Panc1 (cell line): ENCODE results near the gene ZBTB40. TPM values are rescaled to one million over a fixed set of nuclear protein-coding genes. Genes with fewer than 3 reads are reported as not detected.

ENCODE experiments used
- ATAC-seq: fragments of 200-7000 bp; cut with Tn5 transposase; 2 replicates; pipeline ENCODE4 v1.9.1; 2020; ENCODE audit warnings: mild to moderate bottlenecking, moderate library complexity
- BruUV-seq: library from RNA; stranded (reverse); fragments of 400-500 nt; replicated peaks from 2 replicates; lab custom pipeline; 2021; lab: Mats Ljungman, UMichigan
- CTCF ChIA-PET: fragments of 300-600 bp; sonication (Branson Sonifier 250); formaldehyde crosslinking; loops from one replicate; lab custom pipeline; 2022; ENCODE audit warnings: antibody characterized with exemption; lab: Charles Lee
- POLR2A ChIA-PET: fragments of 300-600 bp; sonication (Branson Sonifier 250); formaldehyde crosslinking; loops from one replicate; lab custom pipeline; 2022; ENCODE audit warnings: antibody characterized with exemption; lab: Charles Lee
- DNase-seq: peaks from one replicate; pipeline ENCODE4 v3.0.0-alpha.2; 2010; ENCODE audit warnings: low read depth, low spot score
- H3K27ac ChIP-seq: 2 replicates; pipeline ENCODE4 v1.5.1; 2011; ENCODE audit warnings: mild to moderate bottlenecking, low read length, inconsistent platforms
- H3K27me3 ChIP-seq: fragments of 200-500 bp; sonication (Bioruptor generic); 2 replicates; pipeline ENCODE4 v1.6.0; 2014; ENCODE audit warnings: low read length, inconsistent platforms; ENCODE audit not compliant: control insufficient read depth, insufficient read depth
- H3K36me3 ChIP-seq: fragments of 200-500 bp; sonication (Bioruptor generic); 2 replicates; pipeline ENCODE4 v1.5.1; 2014; ENCODE audit warnings: inconsistent platforms, mild to moderate bottlenecking, low read length, moderate library complexity; ENCODE audit not compliant: control insufficient read depth, insufficient read depth
- H3K4me1 ChIP-seq: 2 replicates; pipeline ENCODE4 v1.5.1; 2011; ENCODE audit warnings: inconsistent platforms, mild to moderate bottlenecking, low read length, moderate library complexity; ENCODE audit not compliant: control insufficient read depth, insufficient read depth
- H3K4me3 ChIP-seq, 2 experiments: 2 replicates each; pipeline ENCODE4 v1.5.1; 2011 to 2012; ENCODE audit warnings: low read depth in 2 of 2, low read length in 2 of 2, mild to moderate bottlenecking in 2 of 2, inconsistent platforms in 1 of 2, moderate library complexity in 1 of 2
- H3K9me3 ChIP-seq: fragments of 200-500 bp; sonication (Bioruptor generic); 2 replicates; pipeline ENCODE4 v1.5.1; 2014; ENCODE audit warnings: low read depth, mild to moderate bottlenecking, inconsistent platforms, low read length, moderate library complexity; ENCODE audit not compliant: control insufficient read depth, insufficient read depth
- POLR2AphosphoS5 ChIP-seq: IDR thresholded peaks from 2 replicates; pipeline ENCODE4 v1.6.1; 2012; ENCODE audit warnings: mild to moderate bottlenecking, low read depth, low read length, moderate library complexity
- SIN3A ChIP-seq: IDR thresholded peaks from 2 replicates; pipeline ENCODE4 v1.6.1; 2012; ENCODE audit warnings: low read depth, mild to moderate bottlenecking, low read length, moderate library complexity, borderline replicate concordance; ENCODE audit not compliant: insufficient read depth
- TCF7L2 ChIP-seq: IDR thresholded peaks from 2 replicates; pipeline ENCODE4 v1.6.1; 2011; ENCODE audit warnings: mild to moderate bottlenecking, low read depth, low read length, inconsistent platforms
- in situ Hi-C: cut with HindIII; loops from 2 replicates; pipeline ENCODE4 v1.10.0; 2016; ENCODE audit warnings: low sequenced_read_pairs, low pct_unique_long_range_greater_than_20kb
- intact Hi-C: fragments of 100-400 bp; cut with micrococcal nuclease; formaldehyde crosslinking; loops from one replicate; pipeline ENCODE4 v1.10.0; 2022; ENCODE audit not compliant: unreplicated experiment
- total RNA-seq: library from RNA; stranded (reverse); gene quantifications from one replicate; pipeline ENCODE4 v1.2.1, GENCODE V29; 2021; ENCODE audit not compliant: unreplicated experiment
- TF ChIP-seq, protein P1 (sequence below): fragments of 450-650 bp; IDR thresholded peaks from 2 replicates; pipeline ENCODE4 v1.5.1; 2017; ENCODE audit warnings: mild to moderate bottlenecking
- TF ChIP-seq, protein P2 (sequence below), 2 experiments: IDR thresholded peaks; 2 replicates each; pipeline ENCODE4 v1.6.1; 2011 to 2012; ENCODE audit warnings: low read depth in 2 of 2, control low read depth in 1 of 2, low read length in 1 of 2, mild to moderate bottlenecking in 1 of 2, moderate library complexity in 1 of 2; ENCODE audit not compliant: insufficient read depth in 1 of 2

The ZBTB40 gene
- total RNA-seq, 1 experiment from 2014 or later = 24.3 TPM

DNA sequence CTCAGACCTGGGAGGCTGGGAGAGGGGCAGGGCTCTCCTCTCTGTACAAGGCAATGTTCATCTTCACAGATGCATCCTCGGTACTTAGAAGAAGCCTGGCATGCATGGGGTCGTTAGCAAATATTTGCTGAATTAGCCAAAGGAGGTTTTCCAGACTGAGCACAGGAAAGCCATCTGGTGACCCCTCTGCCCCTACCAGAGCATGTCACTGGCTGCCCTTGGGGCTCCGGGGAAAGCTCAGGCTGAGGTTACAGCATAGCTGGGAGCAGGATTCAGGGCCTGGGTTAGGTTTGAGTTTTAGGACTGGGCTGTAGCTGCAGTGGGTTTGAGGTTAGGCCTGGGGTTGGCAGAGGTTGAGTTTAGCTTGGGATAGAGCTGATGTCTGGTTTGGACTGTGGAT, 43.4 kb upstream of the ZBTB40 start:
- H3K4me3 ChIP-seq = no peak overlapping the region
- no peak overlapping the region for H3K27ac ChIP-seq
- TF ChIP-seq SIN3A (no peak), TCF7L2 (no peak), POLR2AphosphoS5 (no peak)
- TF ChIP-seq, protein P1, sequence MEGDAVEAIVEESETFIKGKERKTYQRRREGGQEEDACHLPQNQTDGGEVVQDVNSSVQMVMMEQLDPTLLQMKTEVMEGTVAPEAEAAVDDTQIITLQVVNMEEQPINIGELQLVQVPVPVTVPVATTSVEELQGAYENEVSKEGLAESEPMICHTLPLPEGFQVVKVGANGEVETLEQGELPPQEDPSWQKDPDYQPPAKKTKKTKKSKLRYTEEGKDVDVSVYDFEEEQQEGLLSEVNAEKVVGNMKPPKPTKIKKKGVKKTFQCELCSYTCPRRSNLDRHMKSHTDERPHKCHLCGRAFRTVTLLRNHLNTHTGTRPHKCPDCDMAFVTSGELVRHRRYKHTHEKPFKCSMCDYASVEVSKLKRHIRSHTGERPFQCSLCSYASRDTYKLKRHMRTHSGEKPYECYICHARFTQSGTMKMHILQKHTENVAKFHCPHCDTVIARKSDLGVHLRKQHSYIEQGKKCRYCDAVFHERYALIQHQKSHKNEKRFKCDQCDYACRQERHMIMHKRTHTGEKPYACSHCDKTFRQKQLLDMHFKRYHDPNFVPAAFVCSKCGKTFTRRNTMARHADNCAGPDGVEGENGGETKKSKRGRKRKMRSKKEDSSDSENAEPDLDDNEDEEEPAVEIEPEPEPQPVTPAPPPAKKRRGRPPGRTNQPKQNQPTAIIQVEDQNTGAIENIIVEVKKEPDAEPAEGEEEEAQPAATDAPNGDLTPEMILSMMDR = no peak
- TF ChIP-seq, protein P2, sequence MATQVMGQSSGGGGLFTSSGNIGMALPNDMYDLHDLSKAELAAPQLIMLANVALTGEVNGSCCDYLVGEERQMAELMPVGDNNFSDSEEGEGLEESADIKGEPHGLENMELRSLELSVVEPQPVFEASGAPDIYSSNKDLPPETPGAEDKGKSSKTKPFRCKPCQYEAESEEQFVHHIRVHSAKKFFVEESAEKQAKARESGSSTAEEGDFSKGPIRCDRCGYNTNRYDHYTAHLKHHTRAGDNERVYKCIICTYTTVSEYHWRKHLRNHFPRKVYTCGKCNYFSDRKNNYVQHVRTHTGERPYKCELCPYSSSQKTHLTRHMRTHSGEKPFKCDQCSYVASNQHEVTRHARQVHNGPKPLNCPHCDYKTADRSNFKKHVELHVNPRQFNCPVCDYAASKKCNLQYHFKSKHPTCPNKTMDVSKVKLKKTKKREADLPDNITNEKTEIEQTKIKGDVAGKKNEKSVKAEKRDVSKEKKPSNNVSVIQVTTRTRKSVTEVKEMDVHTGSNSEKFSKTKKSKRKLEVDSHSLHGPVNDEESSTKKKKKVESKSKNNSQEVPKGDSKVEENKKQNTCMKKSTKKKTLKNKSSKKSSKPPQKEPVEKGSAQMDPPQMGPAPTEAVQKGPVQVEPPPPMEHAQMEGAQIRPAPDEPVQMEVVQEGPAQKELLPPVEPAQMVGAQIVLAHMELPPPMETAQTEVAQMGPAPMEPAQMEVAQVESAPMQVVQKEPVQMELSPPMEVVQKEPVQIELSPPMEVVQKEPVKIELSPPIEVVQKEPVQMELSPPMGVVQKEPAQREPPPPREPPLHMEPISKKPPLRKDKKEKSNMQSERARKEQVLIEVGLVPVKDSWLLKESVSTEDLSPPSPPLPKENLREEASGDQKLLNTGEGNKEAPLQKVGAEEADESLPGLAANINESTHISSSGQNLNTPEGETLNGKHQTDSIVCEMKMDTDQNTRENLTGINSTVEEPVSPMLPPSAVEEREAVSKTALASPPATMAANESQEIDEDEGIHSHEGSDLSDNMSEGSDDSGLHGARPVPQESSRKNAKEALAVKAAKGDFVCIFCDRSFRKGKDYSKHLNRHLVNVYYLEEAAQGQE (IDR thresholded peaks at IDR 0.05; ENCODE audit: insufficient read depth in 1 of 2, low read depth in 2 of 2, low read length in 1 of 2) = no peak
- CTCF ChIA-PET = no interaction called here
- no peaks in the 10 kb centered on the region for H3K36me3 ChIP-seq
- H3K27me3 ChIP-seq = peaks cover 7% of the 10 kb centered on the region
- no peaks in the 10 kb centered on the region for H3K4me1 ChIP-seq
- ATAC-seq (no peak), DNase-seq (no peak)
- no peaks in the 10 kb centered on the region for H3K9me3 ChIP-seq
- in situ Hi-C loops = no loop called here
- no TSS peak for BruUV-seq
- intact Hi-C loops = no loop called here
- POLR2A ChIA-PET = interaction anchor here (0.5 kb wide), 1 partner anchor 143 kb away, joined by 6 read pairs; no protein-coding TSS in a partner anchor

DNA sequence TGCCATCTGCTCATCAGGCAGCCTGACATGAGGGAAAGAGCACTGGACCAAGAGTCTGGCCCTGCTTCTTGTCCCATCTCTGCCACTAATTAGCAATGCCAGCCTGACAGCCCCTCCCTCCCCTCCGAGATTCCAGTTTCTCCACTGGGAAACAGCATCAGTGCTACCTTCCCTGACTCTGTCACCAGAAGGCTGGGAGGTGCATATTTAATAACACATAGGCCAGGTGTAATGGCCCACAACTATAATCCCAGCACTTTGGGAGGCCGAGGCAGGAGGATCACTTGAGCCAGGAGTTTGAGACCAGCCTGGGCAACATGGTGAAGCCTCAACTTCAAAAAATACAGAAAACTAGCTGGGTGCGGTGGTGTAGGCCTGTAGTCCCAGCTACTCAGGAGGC, 41.2 kb upstream of the ZBTB40 start:
- CTCF ChIA-PET = interaction anchor here (0.6 kb wide), 1 partner anchor 267 kb away, joined by 3 read pairs; no protein-coding TSS in a partner anchor
- intact Hi-C loops = loop anchor here (10.0 kb wide), 1 partner anchor 306 kb away; no protein-coding TSS in a partner anchor
- no peaks in the 10 kb centered on the region for H3K36me3 ChIP-seq
- no peak overlapping the region for H3K27ac ChIP-seq
- H3K9me3 ChIP-seq = no peaks in the 10 kb centered on the region
- POLR2A ChIA-PET = no interaction called here
- no peak for TF ChIP-seq TCF7L2
- TF ChIP-seq, protein P1 = no peak
- TF ChIP-seq POLR2AphosphoS5 = no peak
- TF ChIP-seq, protein P2 (IDR thresholded peaks at IDR 0.05; ENCODE audit: insufficient read depth in 1 of 2, low read depth in 2 of 2, low read length in 1 of 2) = no peak
- no peak for TF ChIP-seq SIN3A
- H3K4me1 ChIP-seq = peaks cover 9% of the 10 kb centered on the region
- in situ Hi-C loops = no loop called here
- DNase-seq (no peak), ATAC-seq (no peak)
- H3K4me3 ChIP-seq = no peak overlapping the region
- no peaks in the 10 kb centered on the region for H3K27me3 ChIP-seq
- no TSS peak for BruUV-seq
